HG03439 (cell line): Measurements from ENCODE around the gene RASSF5.
"Not testable (repeated sequence)": the region's sequence is repeated elsewhere in the genome, so short reads cannot be mapped to it uniquely, and the experiment has no call there.

Source experiments
- ATAC-seq: cut with Tn5 transposase; IDR thresholded peaks from one replicate; pipeline ENCODE4 v1.9.1; 2021; ENCODE audit warnings: mild to moderate bottlenecking, moderate library complexity; ENCODE audit not compliant: unreplicated experiment

The RASSF5 gene

DNA sequence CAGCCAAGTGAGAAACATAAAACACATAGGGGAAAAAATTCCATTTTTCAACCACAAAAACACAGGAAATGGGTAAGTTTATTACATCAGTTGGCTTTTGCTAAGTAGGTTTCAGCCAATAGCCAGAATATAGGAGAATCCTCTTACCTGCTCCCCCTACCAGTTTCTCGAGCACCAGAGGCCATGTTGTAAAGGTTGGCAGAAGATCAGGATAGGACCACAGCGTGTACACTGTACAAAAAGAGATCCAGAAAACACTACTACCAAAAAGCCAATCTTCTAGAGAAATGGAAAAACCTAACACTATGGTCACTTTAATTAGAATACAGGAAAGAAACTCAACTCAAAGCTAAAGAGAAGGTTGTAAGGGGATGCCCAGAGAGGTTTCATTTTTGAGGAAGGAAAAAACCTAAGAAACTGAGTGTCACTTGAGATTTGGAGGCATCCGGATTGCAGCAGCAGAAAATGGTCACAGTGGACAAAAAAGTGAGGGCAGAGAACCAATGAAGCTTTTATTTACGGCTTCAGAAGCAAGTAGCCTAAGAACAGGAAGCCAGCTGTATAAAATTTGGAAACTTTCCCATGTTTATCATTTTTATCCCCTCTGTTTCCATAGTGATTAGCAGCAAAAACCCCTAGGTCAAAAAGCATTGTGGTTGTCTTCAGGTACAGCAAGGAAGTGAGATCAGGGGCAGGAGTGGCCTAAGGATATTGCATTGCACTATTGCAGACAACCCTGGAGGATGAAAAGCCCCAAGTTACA is 102.1 kb downstream of the RASSF5 start:
- ATAC-seq, result no peak

DNA sequence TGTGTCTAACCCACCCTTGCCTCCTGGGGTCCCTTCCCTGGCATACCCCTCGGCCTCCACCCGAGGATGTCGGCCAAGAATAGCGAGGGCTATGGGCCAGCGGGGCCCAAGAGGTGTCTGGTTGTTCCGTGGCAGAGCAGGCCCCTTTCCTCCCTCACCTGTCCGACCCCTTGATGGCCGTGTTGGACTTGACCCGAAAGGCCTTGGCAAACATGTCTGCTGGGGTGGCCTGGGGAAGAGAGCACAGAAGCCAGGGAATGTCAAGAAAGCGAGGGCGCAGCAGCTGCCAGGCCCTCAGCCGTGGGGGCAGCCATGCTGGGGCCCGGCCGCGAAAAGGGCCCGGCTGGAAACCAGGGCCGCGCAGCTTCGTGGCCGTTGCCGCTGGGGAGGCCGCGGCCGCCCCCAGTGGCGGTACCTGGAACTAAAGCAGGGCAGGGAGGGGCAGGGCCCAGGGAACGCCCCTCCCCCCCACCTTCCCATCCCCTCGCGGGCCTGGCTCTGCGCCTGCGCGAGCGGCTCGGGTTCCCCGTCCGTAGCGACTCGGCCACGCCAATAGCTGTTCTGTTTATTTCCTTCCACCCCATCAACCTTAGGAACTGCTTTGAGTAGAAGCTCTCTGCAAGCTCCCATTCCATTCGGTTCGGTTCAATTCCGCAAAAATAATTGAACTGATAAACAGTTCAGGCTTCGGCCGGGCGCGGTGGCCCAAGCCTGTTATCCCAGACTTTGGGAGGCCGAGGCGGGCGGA is 105.0 kb downstream of the RASSF5 start, which contains the start of gene EIF2D:
EIF2D (minus strand) TSS at position 337 of the 748 bp plus-strand sequence; CDS start at position 214, 123 bp downstream.
- peak; percentile 88 for ATAC-seq

DNA sequence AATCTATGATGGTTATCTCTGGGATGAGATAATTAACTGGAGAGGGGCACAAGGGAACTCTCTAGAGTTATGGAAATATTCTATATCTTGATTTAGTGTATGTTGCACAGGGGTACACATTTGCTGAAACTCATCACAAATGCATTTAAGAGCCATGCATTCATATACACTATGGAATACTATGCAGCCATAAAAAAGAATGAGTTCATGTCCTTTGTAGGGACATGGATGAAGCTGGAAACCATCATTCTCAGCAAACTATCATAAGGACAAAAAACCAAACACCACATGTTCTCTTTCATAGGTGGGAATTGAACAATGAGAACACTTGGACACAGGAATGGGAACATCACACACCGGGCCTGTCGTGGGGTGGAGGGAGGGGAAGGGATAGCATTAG is 119.1 kb downstream of the RASSF5 start:
- ATAC-seq, result not testable (repeated sequence)

DNA sequence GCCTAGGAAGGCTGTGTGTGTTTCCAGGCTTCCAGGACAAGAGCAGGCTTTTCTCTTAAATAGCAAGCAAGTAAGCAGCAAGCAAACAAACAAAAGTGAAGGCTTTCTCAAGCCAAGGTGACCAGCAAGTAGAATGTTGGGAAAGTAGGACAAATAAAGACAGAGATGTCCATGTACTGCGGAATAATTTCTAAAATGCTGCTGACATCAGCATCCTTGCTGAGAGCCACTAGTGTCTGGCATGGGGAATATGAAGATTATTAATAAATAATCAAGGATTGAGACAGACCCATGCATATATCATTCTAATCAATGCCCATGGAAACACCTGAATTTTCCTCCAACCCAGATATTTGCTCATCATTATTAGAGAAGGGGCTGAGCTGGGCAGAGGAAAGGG is 121.6 kb downstream of the RASSF5 start:
- no peak for ATAC-seq

DNA sequence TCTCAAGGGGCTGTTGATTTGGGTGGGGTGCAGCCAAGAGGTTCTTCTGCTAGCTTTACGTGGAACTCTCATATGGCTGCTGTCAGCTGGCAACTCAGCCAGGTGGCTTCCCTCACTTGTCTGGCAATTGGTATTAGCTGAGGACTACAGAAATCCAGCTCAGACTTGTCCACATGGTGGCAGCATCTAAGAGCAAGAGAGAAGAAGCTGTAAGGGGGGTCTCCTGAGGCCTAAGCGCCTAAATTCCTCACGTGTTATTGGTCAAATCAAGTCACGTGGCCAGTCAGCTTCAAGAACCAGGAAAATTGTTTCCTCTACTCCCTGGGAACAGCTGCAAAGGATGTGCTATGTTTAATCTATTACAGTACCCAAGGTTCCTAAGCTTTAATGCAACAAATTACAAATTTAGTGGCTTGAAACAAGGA is 123.8 kb downstream of the RASSF5 start:
- no peak for ATAC-seq

DNA sequence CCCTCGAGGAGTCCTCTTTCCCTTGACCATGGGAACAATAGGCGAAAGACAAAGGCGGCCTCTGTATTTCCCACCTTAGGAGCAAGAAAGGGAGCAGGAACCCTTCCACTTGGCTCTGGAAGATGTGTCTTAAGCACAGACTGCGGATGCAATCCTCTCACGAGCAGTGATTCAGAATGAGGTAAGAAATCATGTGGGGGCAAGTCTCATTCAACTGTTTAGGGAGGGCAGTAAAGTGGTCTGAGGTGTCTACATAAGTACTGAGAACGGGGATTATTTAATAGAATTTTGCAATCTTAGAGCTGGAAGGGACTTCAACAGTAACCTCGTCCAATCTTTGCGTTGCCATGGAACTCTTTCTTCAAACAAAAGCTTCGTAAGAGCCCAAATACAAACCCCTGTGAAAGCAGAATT is 126.4 kb downstream of the RASSF5 start:
- no peak for ATAC-seq

DNA sequence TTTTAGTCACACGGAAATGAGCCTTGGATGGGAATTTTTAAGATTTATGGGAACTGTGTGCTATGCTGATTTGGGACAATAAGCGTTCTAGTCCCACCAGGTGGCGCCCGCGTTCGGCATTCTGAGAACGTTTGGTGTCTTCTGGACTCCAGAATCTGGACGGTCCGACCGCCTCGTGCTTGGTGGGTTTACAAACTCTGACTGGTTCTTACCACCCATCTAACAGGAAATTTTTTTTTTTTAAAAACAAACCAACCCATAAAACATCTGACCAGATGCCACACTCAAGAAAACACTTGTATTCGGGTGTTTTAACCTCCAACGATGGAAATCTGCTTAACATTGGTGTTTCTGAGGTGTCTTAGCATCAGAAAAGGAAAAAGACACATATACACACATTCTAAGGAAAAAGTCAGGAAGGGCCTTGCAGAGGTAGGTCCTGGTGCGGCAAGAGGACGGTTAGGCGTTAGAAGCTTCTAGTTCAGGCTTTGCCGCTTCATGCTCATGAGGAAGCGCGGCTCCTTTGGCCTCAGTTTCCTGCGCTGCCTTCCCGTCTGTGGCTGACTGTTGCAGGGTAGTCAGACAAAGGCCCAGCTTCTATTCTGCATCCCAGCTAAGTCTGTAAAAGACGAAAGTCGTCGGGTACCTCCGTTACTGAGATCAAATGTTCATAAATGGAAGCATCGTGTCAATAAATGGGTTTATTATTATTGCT is 127.2 kb downstream of the RASSF5 start:
- ATAC-seq, result no peak

DNA sequence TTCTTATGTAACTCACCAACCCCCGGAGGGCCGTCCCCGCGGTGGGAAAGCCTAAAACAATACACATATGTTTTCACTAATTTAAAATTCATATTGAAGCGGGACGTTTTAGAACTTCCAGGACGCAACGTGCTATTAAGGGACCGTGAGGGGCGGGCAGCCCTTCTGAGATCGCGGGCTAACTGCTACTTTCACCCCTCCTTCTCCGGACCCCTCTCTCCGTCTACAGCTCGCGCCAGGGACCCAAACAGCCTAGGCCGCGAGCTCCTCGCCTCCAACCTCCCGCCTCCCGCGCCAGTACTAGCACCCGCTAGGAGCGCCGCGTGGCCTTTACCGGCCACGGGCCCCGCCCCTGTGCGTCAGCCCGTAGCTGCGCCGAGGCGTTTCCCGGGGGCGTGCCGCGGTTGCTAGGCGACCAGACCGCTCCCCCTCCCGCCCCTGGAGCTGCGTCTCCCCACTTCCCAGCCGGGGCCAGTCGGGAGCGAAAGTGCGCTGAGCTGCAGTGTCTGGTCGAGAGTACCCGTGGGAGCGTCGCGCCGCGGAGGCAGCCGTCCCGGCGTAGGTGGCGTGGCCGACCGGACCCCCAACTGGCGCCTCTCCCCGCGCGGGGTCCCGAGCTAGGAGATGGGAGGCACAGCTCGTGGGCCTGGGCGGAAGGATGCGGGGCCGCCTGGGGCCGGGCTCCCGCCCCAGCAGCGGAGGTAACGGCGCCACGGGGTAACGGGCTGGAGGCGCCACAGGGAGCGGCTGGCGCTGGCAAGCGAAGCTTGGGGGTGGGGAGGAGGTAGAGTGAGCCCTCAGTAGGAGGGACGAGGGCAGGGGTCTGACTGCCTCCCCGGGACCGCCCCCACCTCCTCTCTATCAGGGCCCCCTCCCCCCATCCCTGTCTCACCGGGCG is 128.0 kb downstream of the RASSF5 start, which contains the start of gene DYRK3:
DYRK3 (plus strand) TSS at position 457 of the 898 bp plus-strand sequence; CDS start at position 625, 168 bp downstream.
- ATAC-seq, result peak; percentile 91

DNA sequence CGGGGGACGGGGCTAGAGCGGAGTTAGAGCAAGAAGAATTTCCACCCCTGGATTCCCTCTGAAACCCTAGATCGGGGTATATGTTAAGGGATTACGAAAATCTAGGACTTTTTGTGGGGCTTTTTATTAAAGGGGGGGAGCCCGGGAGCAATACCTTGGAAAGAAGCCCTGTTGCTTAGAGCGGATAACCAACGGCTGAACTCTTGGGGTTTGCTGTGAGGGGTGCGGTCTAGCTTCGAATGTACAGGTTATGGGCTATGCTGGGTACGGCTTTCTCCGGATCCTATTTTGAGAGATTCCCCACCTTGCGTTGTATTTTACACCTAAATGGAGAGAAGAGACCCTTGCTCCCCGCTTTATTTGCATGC is 128.6 kb downstream of the RASSF5 start:
- peak; percentile 15 for ATAC-seq

DNA sequence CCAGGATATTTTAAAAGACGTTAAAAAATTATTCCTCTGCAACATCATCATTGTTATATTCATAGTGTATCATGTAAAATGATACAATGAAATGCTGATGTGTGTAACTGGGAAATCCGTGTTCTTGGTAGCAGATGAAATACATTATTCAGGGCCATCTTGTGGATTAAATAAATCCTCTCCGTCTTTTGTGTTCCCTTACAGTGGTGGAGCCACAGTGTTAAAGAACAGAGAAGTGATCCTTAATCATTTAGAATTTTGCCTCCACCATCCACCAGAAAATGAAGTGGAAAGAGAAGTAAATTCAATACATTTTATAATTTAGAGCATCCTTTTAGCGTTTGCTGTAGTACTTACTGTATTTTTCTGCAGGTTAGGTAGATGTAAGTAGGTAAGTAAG is 129.3 kb downstream of the RASSF5 start:
- no peak for ATAC-seq

DNA sequence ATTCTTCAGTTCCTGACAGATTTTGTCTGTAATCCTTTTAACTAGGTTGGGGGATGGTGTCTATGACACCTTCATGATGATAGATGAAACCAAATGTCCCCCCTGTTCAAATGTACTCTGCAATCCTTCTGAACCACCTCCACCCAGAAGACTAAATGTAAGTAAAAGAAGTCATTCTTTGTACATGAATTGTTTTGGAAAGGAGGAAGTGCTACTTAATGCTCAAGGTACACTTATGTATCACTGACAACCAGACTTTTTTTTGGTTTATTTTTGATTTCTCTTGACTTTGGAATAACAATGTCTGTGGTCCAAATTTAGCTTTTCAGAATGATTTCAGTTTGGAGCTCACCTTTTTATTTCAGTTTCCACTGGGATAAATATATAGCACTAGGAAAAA is 130.3 kb downstream of the RASSF5 start:
- ATAC-seq, result no peak
